Type B pancreatic cell (in vitro differentiated cells): Measurements from ENCODE around the gene RBM19. TPM values are rescaled to one million over a fixed set of nuclear protein-coding genes. Genes with fewer than 3 reads are reported as not detected.

ENCODE experiments used
- DNase-seq: peaks from one replicate; pipeline ENCODE4 v3.0.0; 2021; ENCODE audit warnings: mixed read lengths; ENCODE audit not compliant: unreplicated experiment; ENCODE audit errors: extremely low spot score
- H3K27ac Mint-ChIP-seq: 2 replicates; pipeline ENCODE4 v1.8.0; 2021; ENCODE audit warnings: mild to moderate bottlenecking, mixed read lengths
- H3K27me3 Mint-ChIP-seq: 2 replicates; pipeline ENCODE4 v1.8.0; 2021; ENCODE audit warnings: mixed read lengths
- H3K36me3 Mint-ChIP-seq: 2 replicates; pipeline ENCODE4 v1.8.0; 2021; ENCODE audit warnings: mixed read lengths
- H3K4me1 Mint-ChIP-seq: one replicate; pipeline ENCODE4 v1.8.0; 2021; ENCODE audit warnings: mixed read lengths; ENCODE audit not compliant: unreplicated experiment
- H3K4me3 Mint-ChIP-seq: 2 replicates; pipeline ENCODE4 v1.8.0; 2021; ENCODE audit warnings: mild to moderate bottlenecking, mixed read lengths
- H3K9me3 Mint-ChIP-seq: 2 replicates; pipeline ENCODE4 v1.8.0; 2021; ENCODE audit warnings: mixed read lengths
- total RNA-seq: library from RNA; stranded (reverse); gene quantifications from 2 replicates; pipeline ENCODE4 v1.2.1, GENCODE V29; 2021; ENCODE audit warnings: low replicate concordance
- TF ChIP-seq, protein P1 (sequence below): fragments of 200-600 bp; sonication (generic); conservative IDR thresholded peaks from 2 replicates; pipeline ENCODE4 v1.5.0; 2021; ENCODE audit warnings: antibody characterized with exemption, mild to moderate bottlenecking

The RBM19 gene
- total RNA-seq, 1 donor from 2014 or later, result 37.8 TPM

GRCh38 chr12:113800201-113800600 lies 165.9 kb downstream of the RBM19 start:
- no peak for DNase-seq
- Mint-ChIP-seq H3K36me3 (peaks cover 4% of the 10 kb centered on the region), H3K4me1 (peaks cover 13% of the 10 kb centered on the region), H3K9me3 (no peaks in the 10 kb centered on the region), H3K27me3 (peaks cover 14% of the 10 kb centered on the region), H3K27ac (no peak overlapping the region), H3K4me3 (no peak overlapping the region)
- TF ChIP-seq, protein P1, sequence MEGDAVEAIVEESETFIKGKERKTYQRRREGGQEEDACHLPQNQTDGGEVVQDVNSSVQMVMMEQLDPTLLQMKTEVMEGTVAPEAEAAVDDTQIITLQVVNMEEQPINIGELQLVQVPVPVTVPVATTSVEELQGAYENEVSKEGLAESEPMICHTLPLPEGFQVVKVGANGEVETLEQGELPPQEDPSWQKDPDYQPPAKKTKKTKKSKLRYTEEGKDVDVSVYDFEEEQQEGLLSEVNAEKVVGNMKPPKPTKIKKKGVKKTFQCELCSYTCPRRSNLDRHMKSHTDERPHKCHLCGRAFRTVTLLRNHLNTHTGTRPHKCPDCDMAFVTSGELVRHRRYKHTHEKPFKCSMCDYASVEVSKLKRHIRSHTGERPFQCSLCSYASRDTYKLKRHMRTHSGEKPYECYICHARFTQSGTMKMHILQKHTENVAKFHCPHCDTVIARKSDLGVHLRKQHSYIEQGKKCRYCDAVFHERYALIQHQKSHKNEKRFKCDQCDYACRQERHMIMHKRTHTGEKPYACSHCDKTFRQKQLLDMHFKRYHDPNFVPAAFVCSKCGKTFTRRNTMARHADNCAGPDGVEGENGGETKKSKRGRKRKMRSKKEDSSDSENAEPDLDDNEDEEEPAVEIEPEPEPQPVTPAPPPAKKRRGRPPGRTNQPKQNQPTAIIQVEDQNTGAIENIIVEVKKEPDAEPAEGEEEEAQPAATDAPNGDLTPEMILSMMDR, result no peak

- Mint-ChIP-seq H3K36me3 (peaks cover 4% of the 10 kb centered on the region), H3K27me3 (peaks cover 24% of the 10 kb centered on the region), H3K4me3 (no peak overlapping the region), H3K27ac (no peak overlapping the region), H3K9me3 (no peaks in the 10 kb centered on the region), H3K4me1 (peaks cover 6% of the 10 kb centered on the region)
- TF ChIP-seq, protein P1, result no peak
- no peak for DNase-seq
Observed at GRCh38 chr12:113798552-113798951, 167.6 kb downstream of the RBM19 start.

DNA sequence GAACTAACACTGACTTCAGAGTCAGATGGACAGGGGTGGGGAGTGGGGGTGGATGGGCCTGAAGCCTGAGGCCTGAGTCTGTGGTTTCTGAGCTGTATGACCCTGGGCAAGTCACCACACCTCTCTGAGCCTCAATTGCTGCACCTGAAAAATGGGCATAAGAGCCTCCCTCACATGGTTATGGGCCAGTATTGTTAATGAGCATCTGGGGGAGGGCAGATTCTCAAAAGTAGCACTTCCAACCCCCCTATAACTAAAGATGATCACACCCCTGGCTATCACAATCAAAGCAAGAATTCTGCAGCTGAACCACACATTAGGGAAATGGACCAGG lies 168.6 kb downstream of the RBM19 start:
- peaks cover 4% of the 10 kb centered on the region for H3K36me3 Mint-ChIP-seq
- TF ChIP-seq, protein P1, result no peak
- H3K4me3 Mint-ChIP-seq, result no peak overlapping the region
- peaks cover 6% of the 10 kb centered on the region for H3K4me1 Mint-ChIP-seq
- peaks cover 33% of the 10 kb centered on the region for H3K27me3 Mint-ChIP-seq
- H3K9me3 Mint-ChIP-seq, result no peaks in the 10 kb centered on the region
- no peak overlapping the region for H3K27ac Mint-ChIP-seq
- no peak for DNase-seq

DNA sequence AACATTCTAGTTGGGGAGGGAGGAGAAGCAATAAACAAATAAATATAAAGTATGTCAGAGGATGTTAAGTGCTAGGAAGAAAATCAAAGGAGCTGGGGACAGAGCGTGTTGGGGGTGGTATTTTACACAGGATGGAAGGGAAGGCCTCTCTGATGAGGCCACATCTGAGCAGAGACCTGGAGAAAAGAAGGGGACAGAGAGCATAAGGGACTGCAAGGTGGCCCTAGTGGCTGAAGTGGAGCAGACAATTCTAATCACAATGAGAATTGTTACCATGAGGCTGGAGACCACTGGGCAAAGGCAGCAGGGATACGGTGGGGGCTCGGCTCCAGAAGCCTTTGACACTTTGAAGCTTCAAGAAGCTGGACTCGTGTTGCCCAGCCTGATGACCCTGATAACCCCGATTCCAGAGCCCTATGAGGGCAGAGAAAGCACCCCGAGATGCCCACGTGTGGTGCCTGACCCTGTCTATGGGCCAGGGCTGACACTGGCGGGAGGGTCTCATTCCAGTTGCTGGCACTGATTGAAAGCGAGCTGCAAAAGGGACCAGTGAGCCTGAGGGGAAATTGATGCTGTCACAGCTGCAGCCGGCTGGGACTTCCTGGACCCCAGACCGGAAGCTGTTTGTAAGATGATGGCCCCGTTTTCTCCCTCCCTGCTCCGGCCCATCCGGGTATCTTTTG lies 169.1 kb downstream of the RBM19 start:
- Mint-ChIP-seq H3K36me3 (peaks cover 4% of the 10 kb centered on the region), H3K4me1 (peaks cover 6% of the 10 kb centered on the region), H3K9me3 (no peaks in the 10 kb centered on the region), H3K4me3 (no peak overlapping the region), H3K27ac (no peak overlapping the region), H3K27me3 (peaks cover 35% of the 10 kb centered on the region)
- no peak for DNase-seq
- TF ChIP-seq, protein P1, result peak; percentile 30

DNA sequence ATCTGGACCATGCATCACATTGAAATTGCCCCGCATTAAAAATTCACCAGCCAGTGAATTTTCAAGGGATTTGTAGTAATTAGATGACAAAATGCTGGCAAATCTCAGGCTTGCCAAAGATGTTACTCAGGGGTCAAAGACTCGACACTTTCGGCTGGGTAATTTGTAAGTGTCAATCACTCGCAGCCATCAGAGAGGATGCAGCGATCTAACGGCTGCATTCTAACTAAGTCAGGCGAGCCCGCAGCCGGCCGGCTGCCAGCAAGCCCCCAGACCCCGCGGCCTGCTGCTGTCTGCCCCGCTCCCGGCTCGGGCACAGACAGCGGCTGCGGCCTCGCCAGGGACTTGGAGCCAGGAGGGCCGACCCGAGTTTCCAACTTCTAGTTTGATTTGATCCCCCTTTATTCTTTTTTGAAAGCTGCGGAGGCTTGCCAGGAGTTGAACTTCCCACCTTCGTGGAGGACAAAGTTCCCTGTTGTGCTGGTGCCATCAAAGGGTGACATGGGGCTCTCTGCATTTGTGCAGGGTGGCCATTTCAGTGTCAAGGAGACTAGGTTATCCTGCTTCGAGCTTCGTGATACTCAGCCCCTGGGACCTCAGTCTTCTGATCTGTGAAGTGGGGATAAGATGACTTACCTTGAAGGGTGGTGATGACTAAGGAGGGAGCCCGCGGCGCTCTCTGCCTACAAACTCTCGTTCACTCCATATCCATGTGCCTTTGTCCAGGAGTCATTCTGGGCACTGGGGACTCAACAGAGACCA lies 169.9 kb downstream of the RBM19 start:
- Mint-ChIP-seq H3K27me3 (peaks cover 40% of the 10 kb centered on the region), H3K4me1 (peaks cover 6% of the 10 kb centered on the region), H3K36me3 (peaks cover 4% of the 10 kb centered on the region), H3K27ac (no peak overlapping the region), H3K4me3 (no peak overlapping the region), H3K9me3 (no peaks in the 10 kb centered on the region)
- TF ChIP-seq, protein P1, result no peak
- DNase-seq, result no peak
